Mesendoderm (in vitro differentiated cells): Measurements from ENCODE around the gene JARID2.

ENCODE experiments used
- DNase-seq: peaks from one replicate; pipeline ENCODE4 v3.0.0; 2013
- H2AK5ac ChIP-seq: 2 replicates; pipeline ENCODE4 v1.6.1; 2013; ENCODE audit warnings: low read length, inconsistent platforms
- H2BK120ac ChIP-seq: 2 replicates; pipeline ENCODE4 v1.6.1; 2013; ENCODE audit warnings: low read depth, mild to moderate bottlenecking, low read length, moderate library complexity, mixed read lengths
- H2BK15ac ChIP-seq: replicated peaks from 2 replicates; pipeline ENCODE4 v1.6.1; 2013; ENCODE audit warnings: low read depth, mild to moderate bottlenecking, moderate library complexity
- H2BK5ac ChIP-seq: 2 replicates; pipeline ENCODE4 v1.6.1; 2013; ENCODE audit warnings: low read length, inconsistent platforms
- H3K18ac ChIP-seq: 2 replicates; pipeline ENCODE4 v1.6.1; 2013; ENCODE audit warnings: mild to moderate bottlenecking, low read length, mixed read lengths
- H3K23ac ChIP-seq: one replicate; pipeline ENCODE4 v1.6.1; 2013; ENCODE audit warnings: low read length
- H3K27ac ChIP-seq: 2 replicates; pipeline ENCODE4 v1.5.1; 2013; ENCODE audit warnings: low read depth, mild to moderate bottlenecking, inconsistent platforms, low read length, moderate library complexity
- H3K27me3 ChIP-seq: 2 replicates; pipeline ENCODE4 v1.6.1; 2013; ENCODE audit warnings: low read length, control low read depth, mild to moderate bottlenecking, inconsistent platforms; ENCODE audit not compliant: insufficient read depth, poor library complexity
- H3K36me3 ChIP-seq: 2 replicates; pipeline ENCODE4 v1.6.1; 2013; ENCODE audit warnings: low read length, inconsistent platforms; ENCODE audit not compliant: control insufficient read depth, insufficient read depth
- H3K4ac ChIP-seq: one replicate; pipeline ENCODE4 v1.6.1; 2013; ENCODE audit warnings: low read depth, mild to moderate bottlenecking, low read length, moderate library complexity
- H3K4me1 ChIP-seq: 2 replicates; pipeline ENCODE4 v1.6.1; 2013; ENCODE audit warnings: low read depth, low read length, inconsistent platforms; ENCODE audit not compliant: control insufficient read depth
- H3K4me2 ChIP-seq: 2 replicates; pipeline ENCODE4 v1.6.1; 2013; ENCODE audit warnings: low read length
- H3K4me3 ChIP-seq: 2 replicates; pipeline ENCODE4 v1.5.1; 2013; ENCODE audit warnings: mild to moderate bottlenecking, low read length
- H3K56ac ChIP-seq: one replicate; pipeline ENCODE4 v1.6.1; 2013; ENCODE audit warnings: low read length
- H3K79me1 ChIP-seq: 2 replicates; pipeline ENCODE4 v1.6.1; 2013; ENCODE audit warnings: low read length, inconsistent platforms
- H3K79me2 ChIP-seq: 2 replicates; pipeline ENCODE4 v1.6.1; 2013; ENCODE audit warnings: mild to moderate bottlenecking, low read length; ENCODE audit not compliant: control insufficient read depth, insufficient read depth
- H3K9ac ChIP-seq: 2 replicates; pipeline ENCODE4 v1.6.1; 2013; ENCODE audit warnings: low read length, inconsistent platforms
- H4K5ac ChIP-seq: one replicate; pipeline ENCODE4 v1.6.1; 2013; ENCODE audit warnings: low read length
- H4K8ac ChIP-seq: one replicate; pipeline ENCODE4 v1.6.1; 2013; ENCODE audit warnings: low read depth, mild to moderate bottlenecking, control low read depth, low read length, moderate library complexity
- WGBS: extraction: QIAGEN DNeasy Blood & Tissue Kit; methylation state at CpG from one replicate; pipeline ENCODE4 v1.1.7; 2013; ENCODE audit warnings: low lambda C conversion rate, missing lambda C conversion rate; ENCODE audit not compliant: insufficient coverage; ENCODE audit errors: extremely low coverage; 5-methylcytosine and 5-hydroxymethylcytosine counted together

The JARID2 gene

DNA sequence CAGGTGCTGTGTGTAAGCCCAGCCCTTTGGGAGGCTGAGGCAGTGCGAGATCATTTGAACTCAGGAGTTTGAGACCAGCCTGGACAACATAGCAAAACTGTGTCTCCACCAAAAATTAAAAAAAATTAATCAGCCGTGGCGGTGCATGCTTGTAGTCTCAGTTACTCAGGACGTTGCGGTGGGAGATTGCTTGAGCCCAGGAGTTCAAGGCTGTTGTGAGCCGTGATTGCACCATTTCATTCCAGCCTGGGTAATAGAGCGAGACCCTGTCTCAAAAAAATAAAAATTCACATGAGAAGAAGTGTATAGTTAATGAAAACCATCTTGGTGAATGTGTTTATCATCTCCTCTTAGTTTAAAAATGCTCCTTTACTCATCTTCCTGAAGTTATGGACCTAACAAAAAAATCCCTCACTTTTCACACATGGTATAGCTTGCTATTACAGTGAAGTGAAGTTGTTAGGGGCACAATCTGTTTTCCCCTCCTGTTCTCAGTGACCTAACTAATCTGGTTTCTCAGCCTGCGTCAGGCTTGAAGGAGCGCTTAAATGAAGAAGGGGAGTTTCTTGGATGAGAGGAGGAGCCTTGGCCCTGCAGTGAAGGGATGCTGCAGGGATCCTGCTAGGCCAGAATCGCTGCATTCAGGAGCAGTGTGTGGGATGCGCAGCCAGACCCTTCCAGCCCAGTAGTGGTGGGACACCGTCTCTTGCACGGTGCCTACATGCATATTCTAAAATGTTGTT is 45.3 kb downstream of the JARID2 start:
- Histone ChIP-seq H3K4ac (no peak overlapping the region), H3K36me3 (no peaks in the 10 kb centered on the region), H3K79me2 (peaks cover 85% of the 10 kb centered on the region), H4K8ac (no peak overlapping the region), H2BK120ac (no peak overlapping the region), H3K4me3 (no peak overlapping the region), H3K23ac (no peak overlapping the region), H3K9ac (no peak overlapping the region), H3K79me1 (peaks cover 9% of the 10 kb centered on the region), H3K27ac (no peak overlapping the region), H2BK15ac (no peak overlapping the region), H2BK5ac (no peak overlapping the region), H3K18ac (no peak overlapping the region), H3K4me2 (no peak overlapping the region), H2AK5ac (no peak overlapping the region), H3K56ac (no peak overlapping the region), H3K27me3 (no peaks in the 10 kb centered on the region), H3K4me1 (no peaks in the 10 kb centered on the region), H4K5ac (no peak overlapping the region)
- no CpG with 5 or more reads among the region's 13 CpGs for WGBS
- DNase-seq: no peak

DNA sequence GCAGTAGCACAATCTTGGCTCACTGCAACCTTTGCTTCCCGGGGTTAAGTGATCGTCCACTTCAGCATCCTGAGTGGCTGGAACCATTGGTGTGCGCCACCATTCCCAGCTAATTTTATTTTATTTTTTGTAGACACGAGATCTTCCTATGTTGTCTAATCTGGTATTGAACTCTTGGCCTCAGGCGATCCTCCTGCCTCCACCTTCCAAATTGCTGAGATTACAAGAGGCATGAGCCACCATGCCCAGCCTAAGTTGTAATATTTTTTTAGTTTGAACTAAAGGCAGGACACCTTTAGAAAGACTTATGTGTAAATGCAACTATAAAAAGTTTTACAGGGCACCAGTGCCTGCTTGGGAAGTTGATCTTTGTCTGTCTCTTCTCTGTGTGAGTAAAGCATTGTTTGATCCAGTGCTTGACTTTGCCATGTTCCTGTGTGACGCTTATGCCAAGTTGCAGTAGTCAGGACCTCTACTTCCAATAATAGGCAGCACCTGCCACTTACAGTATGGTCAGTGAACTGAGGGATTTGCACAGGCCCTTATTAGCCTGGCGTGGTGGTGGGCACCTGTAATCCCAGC is 46.9 kb downstream of the JARID2 start:
- H4K5ac ChIP-seq: no peak overlapping the region
- no CpG with 5 or more reads among the region's 7 CpGs for WGBS
- H3K79me1 ChIP-seq: peaks cover 9% of the 10 kb centered on the region

DNA sequence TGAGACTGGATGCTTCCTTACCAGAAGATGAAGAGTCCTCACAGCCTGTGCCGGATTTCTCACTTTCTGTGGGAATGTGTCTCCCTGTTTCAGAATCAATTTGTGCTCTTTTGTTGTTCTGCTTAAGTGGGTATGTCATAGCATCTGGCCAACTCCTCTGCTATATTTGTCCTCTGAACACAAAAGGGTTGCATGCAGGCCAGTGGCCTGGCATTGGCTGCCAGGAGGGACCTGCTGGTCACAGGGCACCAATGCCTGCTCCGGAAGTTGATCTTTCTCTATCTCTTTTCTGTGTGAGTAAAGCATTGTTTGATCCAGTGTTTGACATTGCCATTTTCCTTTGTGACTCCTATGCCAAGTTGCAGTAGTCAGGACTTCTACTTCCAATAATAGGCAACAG is 47.8 kb downstream of the JARID2 start:
- no peaks in the 10 kb centered on the region for H3K4me1 ChIP-seq
- no peak overlapping the region for H2BK120ac ChIP-seq
- H3K4ac ChIP-seq: no peak overlapping the region
- DNase-seq: no peak
- no peaks in the 10 kb centered on the region for H3K27me3 ChIP-seq
- no CpG with 5 or more reads among the region's 2 CpGs for WGBS
- no peak overlapping the region for H3K23ac ChIP-seq
- no peak overlapping the region for H4K8ac ChIP-seq
- H3K4me2 ChIP-seq: no peak overlapping the region
- no peak overlapping the region for H3K56ac ChIP-seq
- H3K9ac ChIP-seq: no peak overlapping the region
- peaks cover 9% of the 10 kb centered on the region for H3K79me1 ChIP-seq
- no peak overlapping the region for H2AK5ac ChIP-seq
- H3K4me3 ChIP-seq: no peak overlapping the region
- no peak overlapping the region for H2BK15ac ChIP-seq
- H3K79me2 ChIP-seq: peaks cover 86% of the 10 kb centered on the region
- no peak overlapping the region for H3K18ac ChIP-seq
- H2BK5ac ChIP-seq: no peak overlapping the region
- H3K36me3 ChIP-seq: no peaks in the 10 kb centered on the region
- no peak overlapping the region for H3K27ac ChIP-seq
- H4K5ac ChIP-seq: no peak overlapping the region

More for the DNA sequence above, 46.9 kb downstream of the JARID2 start:
- no peak overlapping the region for H2BK5ac ChIP-seq
- H2BK120ac ChIP-seq: no peak overlapping the region
- H3K9ac ChIP-seq: no peak overlapping the region
- H3K27ac ChIP-seq: no peak overlapping the region
- H2BK15ac ChIP-seq: no peak overlapping the region
- H3K4ac ChIP-seq: no peak overlapping the region
- H3K56ac ChIP-seq: no peak overlapping the region
- H3K4me3 ChIP-seq: no peak overlapping the region
- no peak overlapping the region for H4K8ac ChIP-seq
- no peaks in the 10 kb centered on the region for H3K4me1 ChIP-seq
- peaks cover 89% of the 10 kb centered on the region for H3K79me2 ChIP-seq
- H3K4me2 ChIP-seq: no peak overlapping the region
- no peak overlapping the region for H3K23ac ChIP-seq
- H3K18ac ChIP-seq: no peak overlapping the region
- no peak for DNase-seq
- no peaks in the 10 kb centered on the region for H3K36me3 ChIP-seq
- H2AK5ac ChIP-seq: no peak overlapping the region
- no peaks in the 10 kb centered on the region for H3K27me3 ChIP-seq

DNA sequence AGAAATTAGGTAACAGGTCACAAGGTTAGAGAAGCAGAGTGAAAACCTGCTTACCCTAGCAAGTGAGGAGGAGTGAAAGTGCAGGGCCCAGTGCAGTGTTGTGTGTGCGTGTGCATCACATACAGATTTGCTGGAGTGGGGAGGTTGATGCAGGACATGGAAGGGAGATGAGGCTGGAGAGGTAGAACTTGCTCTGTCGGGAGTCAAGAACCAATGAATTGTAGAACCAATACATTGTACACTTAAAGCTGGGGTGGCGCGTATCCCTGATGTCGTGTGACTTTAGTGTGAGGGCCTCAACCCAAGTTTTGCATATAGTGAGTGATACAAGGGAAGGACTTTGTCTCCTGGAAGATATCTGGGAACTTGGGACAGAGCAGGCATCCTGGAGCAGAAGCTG is 48.6 kb downstream of the JARID2 start:
- Histone ChIP-seq H3K23ac (no peak overlapping the region), H3K27me3 (no peaks in the 10 kb centered on the region), H2BK15ac (no peak overlapping the region), H2AK5ac (no peak overlapping the region), H3K36me3 (no peaks in the 10 kb centered on the region), H2BK120ac (no peak overlapping the region), H3K4me2 (no peak overlapping the region), H3K4me3 (no peak overlapping the region), H3K27ac (no peak overlapping the region), H3K4ac (no peak overlapping the region), H3K18ac (no peak overlapping the region), H3K79me1 (peaks cover 11% of the 10 kb centered on the region), H4K8ac (no peak overlapping the region), H3K9ac (no peak overlapping the region), H2BK5ac (no peak overlapping the region), H3K79me2 (peaks cover 87% of the 10 kb centered on the region), H3K4me1 (peaks cover 5% of the 10 kb centered on the region), H4K5ac (no peak overlapping the region), H3K56ac (no peak overlapping the region)
- no CpG with 5 or more reads among the region's 5 CpGs for WGBS
- DNase-seq: no peak

DNA sequence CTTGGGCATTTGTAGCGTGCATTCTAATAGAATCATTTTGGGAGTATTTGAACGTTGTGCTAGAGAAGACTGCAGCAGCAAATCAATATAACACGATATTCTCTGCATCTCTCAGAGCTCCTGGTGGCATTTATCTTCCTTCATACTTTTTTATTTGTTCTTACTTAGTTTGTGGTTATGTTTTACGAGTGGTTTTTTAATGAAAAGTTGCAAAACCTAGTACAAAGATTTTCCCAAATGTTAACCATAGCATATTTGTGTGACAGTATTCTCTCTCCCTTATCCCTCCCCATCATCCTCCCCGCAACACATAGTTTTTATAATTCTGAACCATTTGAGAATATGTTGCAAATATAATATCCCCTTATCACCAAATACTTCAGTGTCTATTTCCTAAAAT is 50.4 kb downstream of the JARID2 start:
- H3K79me2 ChIP-seq: peaks cover 89% of the 10 kb centered on the region
- H3K4me1 ChIP-seq: peaks cover 15% of the 10 kb centered on the region
- no peak overlapping the region for H2BK5ac ChIP-seq
- 100% methylated on average over 1 of the region's 5 CpGs for WGBS
- H3K36me3 ChIP-seq: no peaks in the 10 kb centered on the region
- no peak overlapping the region for H3K4me3 ChIP-seq
- peaks cover 14% of the 10 kb centered on the region for H3K79me1 ChIP-seq
- H3K4ac ChIP-seq: no peak overlapping the region
- H3K27ac ChIP-seq: no peak overlapping the region
- no peak overlapping the region for H3K23ac ChIP-seq
- no peak overlapping the region for H3K18ac ChIP-seq
- H3K9ac ChIP-seq: no peak overlapping the region
- H3K56ac ChIP-seq: no peak overlapping the region
- no peak overlapping the region for H4K5ac ChIP-seq
- H4K8ac ChIP-seq: no peak overlapping the region
- H3K4me2 ChIP-seq: no peak overlapping the region
- no peaks in the 10 kb centered on the region for H3K27me3 ChIP-seq
- no peak for DNase-seq
- H2BK15ac ChIP-seq: no peak overlapping the region
- no peak overlapping the region for H2AK5ac ChIP-seq
- H2BK120ac ChIP-seq: no peak overlapping the region
